ENCODE data around the gene PCGF1. TPM values are rescaled to one million over a fixed set of nuclear protein-coding genes. Genes with fewer than 3 reads are reported as not detected.

Gene PCGF1
- total and polyA plus RNA-seq, 2 of the 4 experiments (the other 2 are of a cell fraction): 23.4 to 31.4 TPM

GRCh38 chr2:74482801-74483674, 24.5 kb downstream of the PCGF1 start, which contains the start of the genes CCDC142 and TTC31:
Gene CCDC142 (minus strand): TSS chr2:74482998. CDS start chr2:74482837, 161 bp downstream.
Gene TTC31 (plus strand): TSS chr2:74483081. CDS start chr2:74483096, 15 bp downstream.
- Histone ChIP-seq H3K9ac (ENCODE audit: low read depth, low read length) (peak within 1 kb of the TSS; percentile 89), H2AK9ac (replicated peaks; ENCODE audit: low read depth, low read length, poor library complexity) (peak within 1 kb of the TSS; percentile 99), H2AFZ (replicated peaks; ENCODE audit: low read length, poor library complexity) (peak within 1 kb of the TSS; percentile 100), H3K23ac (ENCODE audit: low read depth, low read length) (peak within 1 kb of the TSS; percentile 98), H3K9me3 (ENCODE audit: control insufficient read depth, insufficient read depth, low read length) (no peaks in the 10 kb centered on the region), H2BK120ac (ENCODE audit: low read depth, low read length) (peak within 1 kb of the TSS; percentile 98), H3K36me3 (ENCODE audit: control insufficient read depth, insufficient read depth, low read length) (peaks cover 7% of the 10 kb centered on the region), H2BK5ac (ENCODE audit: low read depth, low read length, poor library complexity, severe bottlenecking) (peak within 1 kb of the TSS; percentile 92), H3K18ac (ENCODE audit: low read depth, low read length) (peak within 1 kb of the TSS; percentile 87), H4K8ac (ENCODE audit: low read depth in 2 of 2, low read length in 2 of 2) (peak within 1 kb of the TSS; percentile 79 to 100), H4K20me1 (ENCODE audit: insufficient read depth, low read length) (peaks cover 3% of the 10 kb centered on the region; the same call in 1 of the 2 replicates), H3K27ac (ENCODE audit: insufficient read depth, low read length) (peak within 1 kb of the TSS; percentile 91), H3K4me1 (ENCODE audit: control insufficient read depth, insufficient read depth, low read length) (peaks cover 13% of the 10 kb centered on the region), H3K56ac (ENCODE audit: extremely low read depth, insufficient read depth, low read length) (peak within 1 kb of the TSS; percentile 95), H3K27me3 (ENCODE audit: control insufficient read depth, insufficient read depth, low read length) (no peaks in the 10 kb centered on the region), H3K4ac (ENCODE audit: low read depth, low read length) (peak within 1 kb of the TSS; percentile 97), H3K79me1 (ENCODE audit: low read depth in 1 of 2, low read length in 2 of 2) (peaks cover 24 to 63% of the 10 kb centered on the region in 2 experiments), H3K14ac (replicated peaks; ENCODE audit: low read depth, low read length) (peak within 1 kb of the TSS; percentile 99), H2AK5ac (ENCODE audit: low read depth, low read length) (peak within 1 kb of the TSS; percentile 73), H4K5ac (ENCODE audit: low read depth, low read length) (peak within 1 kb of the TSS; percentile 97), H3K4me2 (ENCODE audit: low read depth, low read length) (peak within 1 kb of the TSS; percentile 97), H4K91ac (ENCODE audit: insufficient read depth, low read depth, low read length) (peak within 1 kb of the TSS; percentile 99), H3K4me3 (ENCODE audit: insufficient read depth, low read depth, low read length) (peak within 1 kb of the TSS; percentile 80), H3K9me1 (ENCODE audit: insufficient read depth, low read length) (peaks cover 7% of the 10 kb centered on the region; the same call in 1 of the 2 replicates), H2BK15ac (ENCODE audit: low read depth, low read length) (peak within 1 kb of the TSS; percentile 99; the same call in 2 of the 3 replicates), H2BK20ac (ENCODE audit: low read depth, low read length) (peak within 1 kb of the TSS; percentile 93)
- peak; percentile 88 for TF ChIP-seq SMC3 (IDR thresholded peaks at IDR 0.05; ENCODE audit: low read depth, low read length)
- TF ChIP-seq CTCF (conservative IDR thresholded peaks at IDR 0.05; ENCODE audit: low read depth, low read length): peak; percentile 90
- TF ChIP-seq MAZ (IDR thresholded peaks at IDR 0.05; ENCODE audit: borderline replicate concordance, low read depth, low read length): peak; percentile 81; the same call in 1 of the 2 replicates
- 0 out of 2 replicates have a peak, but pooled peaks have one; percentile 21 for TF ChIP-seq BHLHE40 (IDR thresholded peaks at IDR 0.05; ENCODE audit: low read depth, low read length)
- TF ChIP-seq FOS (IDR thresholded peaks at IDR 0.05; ENCODE audit: low read depth, low read length): no peak
- TF ChIP-seq CHD1 (IDR thresholded peaks at IDR 0.05; ENCODE audit: low read depth, low read length): no peak
- peak; percentile 20 for TF ChIP-seq RCOR1 (IDR thresholded peaks at IDR 0.05; ENCODE audit: insufficient replicate concordance, low read length)
- no peak for TF ChIP-seq CEBPB (IDR thresholded peaks at IDR 0.05; ENCODE audit: low read depth, low read length)
- peak; percentile 31; the same call in 1 of the 2 replicates for TF ChIP-seq MXI1 (IDR thresholded peaks at IDR 0.05; ENCODE audit: borderline replicate concordance, low read depth, low read length)
- peak; percentile 57; the same call in 1 of the 2 replicates for TF ChIP-seq POLR2A (IDR thresholded peaks at IDR 0.05; ENCODE audit: low read depth, low read length)
- peak; percentile 75 for TF ChIP-seq RAD21 (IDR thresholded peaks at IDR 0.05; ENCODE audit: low read length)
- TF ChIP-seq MAFK (IDR thresholded peaks at IDR 0.05; ENCODE audit: low read depth, low read length): 0 out of 2 replicates have a peak, but pooled peaks have one; percentile 5
- intact Hi-C loops (cut with micrococcal nuclease): loop anchor here (1.0 kb wide), 3 partner anchors 29 to 104 kb away; partner anchors contain the start of genes AUP1 and HTRA2
- dilution Hi-C loops (cut with HindIII; ENCODE audit: low sequenced_read_pairs, unreplicated experiment): no loop called here
- ChIA-PET POLR2A (ENCODE audit: unreplicated experiment) (interaction anchor here (1.1 to 1.4 kb wide), 2 partner anchors 21 to 24 kb away, joined by 3 to 5 read pairs; partner anchors contain the start of gene WBP1), CTCF (interaction anchor here (0.6 to 3.4 kb wide), 6 partner anchors 14 to 106 kb away, joined by 3 to 17 read pairs (median 4); no protein-coding TSS in a partner anchor)
- in situ Hi-C loops (cut with MboI; ENCODE audit: low sequenced_read_pairs): loop anchor here (5.0 to 25.0 kb wide), 2 partner anchors 94 to 379 kb away; no protein-coding TSS in a partner anchor
- BruUV-seq (replicated peaks): no TSS peak
- DNase-seq (peak; percentile 93), ATAC-seq (ENCODE audit: low read depth) (peak; percentile 93)
- 0% methylated on average over 13 of the region's 50 CpGs; no CpG with 5 or more reads in 1 of the 2 experiments for WGBS, 2 experiments (ENCODE audit: extremely low coverage in 2 of 2, insufficient read length in 1 of 2)
